GM15510 (cell line): ENCODE results near the gene KLHL40.

Experiments used
- POLR2A ChIP-seq: IDR thresholded peaks from 3 replicates; pipeline ENCODE4 v1.6.1; 2011; ENCODE audit warnings: borderline replicate concordance; ENCODE audit not compliant: insufficient read length; ENCODE audit errors: extremely low read depth

Gene KLHL40

GRCh38 chr3:42698911-42699230 lies 13.5 kb downstream of the KLHL40 start:
- TF ChIP-seq POLR2A = no peak

- TF ChIP-seq POLR2A = no peak
Measured at GRCh38 chr3:42699511-42699971, 14.2 kb downstream of the KLHL40 start.

GRCh38 chr3:42700366-42701288 lies 15.3 kb downstream of the KLHL40 start:
- no peak for TF ChIP-seq POLR2A

- TF ChIP-seq POLR2A = no peak
Measured at GRCh38 chr3:42701371-42702065, 16.2 kb downstream of the KLHL40 start.

GRCh38 chr3:42702066-42702951 lies 17.0 kb downstream of the KLHL40 start, which contains the start of gene HHATL:
HHATL (minus strand) TSS chr3:42702798; CDS start chr3:42700826, 1,972 bp downstream.
- no peak for TF ChIP-seq POLR2A

- no peak for TF ChIP-seq POLR2A
Measured at GRCh38 chr3:42702982-42703694, 17.8 kb downstream of the KLHL40 start.

- TF ChIP-seq POLR2A = no peak
Measured at GRCh38 chr3:42703695-42704025, 18.3 kb downstream of the KLHL40 start.

- TF ChIP-seq POLR2A = no peak
Measured at GRCh38 chr3:42704136-42704841, 19.0 kb downstream of the KLHL40 start.

- no peak for TF ChIP-seq POLR2A
Measured at GRCh38 chr3:42705058-42705767, 19.9 kb downstream of the KLHL40 start.

GRCh38 chr3:42705962-42706585 lies 20.7 kb downstream of the KLHL40 start:
- no peak for TF ChIP-seq POLR2A

- TF ChIP-seq POLR2A = no peak
Measured at GRCh38 chr3:42706721-42707619, 21.6 kb downstream of the KLHL40 start.
